KOPT-K1 (cell line): ENCODE measurements around the gene ENTR1.
A peak's percentile ranks its signal among the peaks of the same experiment; 100 is the strongest.

ENCODE experiments used
- H3K27ac ChIP-seq: fragments of 200-600 bp; sonication (generic); 2 replicates; pipeline ENCODE4 v1.5.1; 2016; ENCODE audit warnings: antibody characterized with exemption, mild to moderate bottlenecking, low read depth, low read length; ENCODE audit not compliant: poor library complexity, severe bottlenecking
- H3K36me3 ChIP-seq: fragments of 200-600 bp; sonication (generic); 2 replicates; pipeline ENCODE4 v1.5.1; 2017; ENCODE audit warnings: antibody characterized with exemption, mild to moderate bottlenecking, low read length, moderate library complexity; ENCODE audit not compliant: insufficient read depth
- H3K9me3 ChIP-seq: fragments of 200-600 bp; sonication (generic); 2 replicates; pipeline ENCODE4 v1.5.1; 2017; ENCODE audit warnings: antibody characterized with exemption, low read length, mild to moderate bottlenecking; ENCODE audit not compliant: insufficient read depth, poor library complexity, severe bottlenecking

The ENTR1 gene, protein sequence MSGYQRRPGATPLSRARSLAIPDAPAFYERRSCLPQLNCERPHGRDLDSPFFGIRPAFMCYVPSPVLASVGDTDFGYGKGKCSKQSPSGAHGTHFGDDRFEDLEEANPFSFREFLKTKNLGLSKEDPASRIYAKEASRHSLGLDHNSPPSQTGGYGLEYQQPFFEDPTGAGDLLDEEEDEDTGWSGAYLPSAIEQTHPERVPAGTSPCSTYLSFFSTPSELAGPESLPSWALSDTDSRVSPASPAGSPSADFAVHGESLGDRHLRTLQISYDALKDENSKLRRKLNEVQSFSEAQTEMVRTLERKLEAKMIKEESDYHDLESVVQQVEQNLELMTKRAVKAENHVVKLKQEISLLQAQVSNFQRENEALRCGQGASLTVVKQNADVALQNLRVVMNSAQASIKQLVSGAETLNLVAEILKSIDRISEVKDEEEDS

GRCh38 chr9:136410500-136411287, at the start of gene ENTR1, which contains the start of gene PMPCA:
TSS of gene ENTR1 (minus strand) at chr9:136410614. CDS start at chr9:136410397, 217 bp downstream.
TSS of gene PMPCA (plus strand) at chr9:136410658. CDS start at chr9:136410669, 11 bp downstream.
- peak within 1 kb of the TSS; percentile 76 for H3K27ac ChIP-seq
- no peaks in the 10 kb centered on the region for H3K9me3 ChIP-seq
- H3K36me3 ChIP-seq: peaks cover 59% of the 10 kb centered on the region

DNA sequence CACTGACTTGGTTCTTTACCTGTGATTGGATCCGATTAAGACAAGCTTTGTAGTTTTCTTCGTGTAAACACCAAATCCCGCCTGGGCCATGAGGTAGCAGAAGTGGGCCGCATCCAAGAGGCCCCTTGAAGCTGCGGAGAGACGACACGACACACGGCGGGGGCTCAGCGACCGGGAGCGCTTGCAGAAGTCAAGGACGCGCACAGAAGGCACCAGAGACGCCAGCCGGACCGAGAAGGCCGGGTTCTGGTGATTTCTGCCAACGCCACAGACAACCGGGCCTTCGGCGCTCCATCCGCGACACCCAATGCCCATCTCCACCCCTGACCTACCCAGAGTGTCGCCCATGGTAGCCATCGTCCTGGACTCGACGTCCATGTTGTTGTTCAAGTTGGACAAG, 49.0 kb upstream of the ENTR1 start:
- H3K27ac ChIP-seq: no peak overlapping the region
- H3K36me3 ChIP-seq: peaks cover 96% of the 10 kb centered on the region
- H3K9me3 ChIP-seq: no peaks in the 10 kb centered on the region

- Histone ChIP-seq H3K36me3 (peaks cover 90% of the 10 kb centered on the region), H3K27ac (no peak overlapping the region), H3K9me3 (no peaks in the 10 kb centered on the region)
Measured at GRCh38 chr9:136457326-136457725, 46.9 kb upstream of the ENTR1 start.

- peaks cover 89% of the 10 kb centered on the region for H3K36me3 ChIP-seq
- no peak overlapping the region for H3K27ac ChIP-seq
- H3K9me3 ChIP-seq: no peaks in the 10 kb centered on the region
Measured at GRCh38 chr9:136456258-136456657, 45.8 kb upstream of the ENTR1 start.

- Histone ChIP-seq H3K27ac (no peak overlapping the region), H3K9me3 (no peaks in the 10 kb centered on the region), H3K36me3 (peaks cover 90% of the 10 kb centered on the region)
Measured at GRCh38 chr9:136455043-136456002, 44.9 kb upstream of the ENTR1 start.

GRCh38 chr9:136454026-136454796, 43.8 kb upstream of the ENTR1 start:
- Histone ChIP-seq H3K9me3 (no peaks in the 10 kb centered on the region), H3K36me3 (peaks cover 92% of the 10 kb centered on the region), H3K27ac (no peak overlapping the region)

- H3K36me3 ChIP-seq: peaks cover 92% of the 10 kb centered on the region
- H3K9me3 ChIP-seq: no peaks in the 10 kb centered on the region
- H3K27ac ChIP-seq: no peak overlapping the region
Measured at GRCh38 chr9:136453326-136453725, 42.9 kb upstream of the ENTR1 start.

- H3K9me3 ChIP-seq: no peaks in the 10 kb centered on the region
- H3K36me3 ChIP-seq: peaks cover 92% of the 10 kb centered on the region
- no peak overlapping the region for H3K27ac ChIP-seq
Measured at GRCh38 chr9:136451221-136451877, 40.9 kb upstream of the ENTR1 start.

DNA sequence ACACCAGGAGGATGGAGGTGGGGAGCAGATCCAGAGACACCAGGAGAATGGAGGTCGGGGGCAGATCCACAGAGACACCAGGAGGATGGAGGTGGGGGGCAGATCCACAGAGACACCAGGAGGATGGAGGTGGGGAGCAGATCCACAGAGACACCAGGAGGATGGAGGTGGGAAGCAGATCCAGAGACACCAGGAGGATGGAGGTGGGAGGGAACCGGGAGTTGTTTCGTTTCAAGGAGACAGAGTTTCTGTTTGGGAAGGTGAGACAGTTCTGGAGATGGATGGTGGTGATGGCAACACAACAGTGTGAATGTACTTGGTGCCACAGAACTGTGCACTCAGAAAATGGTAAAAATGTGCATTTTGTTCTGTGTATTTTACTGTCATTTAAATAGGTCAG, 38.2 kb upstream of the ENTR1 start:
- Histone ChIP-seq H3K27ac (no peak overlapping the region), H3K36me3 (peaks cover 92% of the 10 kb centered on the region), H3K9me3 (no peaks in the 10 kb centered on the region)

DNA sequence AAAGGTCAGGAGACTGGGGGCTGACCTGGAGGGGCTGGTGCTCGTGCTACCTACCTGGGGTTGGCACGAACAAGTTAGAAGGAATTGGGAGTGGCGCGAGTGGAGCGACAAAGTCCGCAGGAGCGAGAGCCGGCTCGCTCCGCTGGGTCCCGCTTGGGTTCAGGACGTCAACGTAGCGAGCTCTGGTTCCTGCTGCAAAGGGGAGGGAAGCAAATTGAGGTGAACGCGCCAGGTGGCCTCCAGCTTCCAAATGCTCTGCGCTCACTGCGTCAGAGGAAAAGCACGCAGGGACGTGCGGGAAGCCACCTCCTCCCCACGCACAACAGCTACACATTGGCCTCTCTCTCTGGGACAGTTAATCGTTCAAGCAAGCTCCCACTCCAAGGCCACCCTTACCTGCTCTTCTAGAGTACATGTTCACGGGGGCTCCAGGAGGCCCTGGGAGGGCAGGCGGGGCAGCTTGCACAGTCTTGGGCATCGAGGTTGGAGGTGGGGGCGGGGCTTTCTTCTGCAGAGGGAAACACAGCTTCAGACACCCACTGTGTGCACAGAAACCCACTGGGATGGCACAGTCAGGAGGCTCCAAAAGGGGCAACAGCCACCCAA, 36.9 kb upstream of the ENTR1 start:
- Histone ChIP-seq H3K27ac (no peak overlapping the region), H3K9me3 (no peaks in the 10 kb centered on the region), H3K36me3 (peaks cover 98% of the 10 kb centered on the region)

DNA sequence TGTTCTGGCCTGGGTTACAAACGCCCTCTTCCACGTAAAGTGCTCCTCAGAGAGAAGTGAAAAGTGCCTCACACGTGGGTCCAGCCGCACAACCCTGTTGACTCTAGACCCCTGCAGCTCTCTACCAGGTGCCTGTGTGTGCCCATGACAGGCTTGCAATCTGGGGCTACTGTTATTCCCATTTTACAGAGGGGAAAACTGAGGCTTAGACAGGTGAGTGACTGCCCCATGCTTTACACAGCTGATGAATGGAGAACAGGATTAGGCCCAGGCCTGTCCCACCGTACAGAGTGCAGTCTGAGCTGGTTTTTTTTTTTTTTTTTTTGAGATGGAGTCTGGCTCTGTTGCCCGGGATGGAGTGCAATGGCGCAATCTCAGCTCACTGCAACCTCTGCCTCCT, 35.4 kb upstream of the ENTR1 start:
- Histone ChIP-seq H3K36me3 (peaks cover 100% of the 10 kb centered on the region), H3K27ac (no peak overlapping the region)

DNA sequence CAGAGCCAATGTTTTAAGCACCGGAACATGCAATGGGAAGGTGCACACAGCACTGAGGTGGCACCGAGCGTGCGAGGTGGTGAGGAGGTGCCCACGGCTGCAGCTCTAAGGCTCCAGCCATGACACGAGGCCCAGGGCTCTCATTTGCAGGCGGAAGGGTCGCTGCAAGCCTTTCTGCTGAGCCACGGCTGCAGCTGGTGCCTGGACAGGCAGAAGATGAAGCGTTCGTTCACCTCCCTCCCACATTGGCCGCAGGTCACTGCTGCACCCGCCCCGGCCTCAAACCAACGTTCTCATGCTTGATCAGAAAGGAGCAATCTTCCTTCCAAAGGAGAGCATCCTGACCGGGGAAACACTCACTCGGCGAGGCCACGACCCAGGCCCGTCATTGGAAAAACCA, 33.7 kb upstream of the ENTR1 start:
- Histone ChIP-seq H3K27ac (no peak overlapping the region), H3K36me3 (peaks cover 93% of the 10 kb centered on the region), H3K9me3 (no peaks in the 10 kb centered on the region)

More for the DNA sequence above, 35.4 kb upstream of the ENTR1 start:
- no peaks in the 10 kb centered on the region for H3K9me3 ChIP-seq

GRCh38 chr9:136443687-136444086, 33.3 kb upstream of the ENTR1 start:
- Histone ChIP-seq H3K27ac (no peak overlapping the region), H3K9me3 (no peaks in the 10 kb centered on the region), H3K36me3 (peaks cover 89% of the 10 kb centered on the region)
